Measurements from ENCODE around the gene MRPL37. TPM values are rescaled to one million over a fixed set of nuclear protein-coding genes. Genes with fewer than 3 reads are reported as not detected.
A peak's percentile ranks its signal among the peaks of the same experiment; 100 is the strongest.
"Not testable (repeated sequence)": the region's sequence is repeated elsewhere in the genome, so short reads cannot be mapped to it uniquely, and the experiment has no call there.

MRPL37 gene
- 124 and 142 TPM in 2 replicates for total RNA-seq (2014; rRNA removed; shearing (Covaris generic); ENCODE audit: low replicate concordance)

DNA sequence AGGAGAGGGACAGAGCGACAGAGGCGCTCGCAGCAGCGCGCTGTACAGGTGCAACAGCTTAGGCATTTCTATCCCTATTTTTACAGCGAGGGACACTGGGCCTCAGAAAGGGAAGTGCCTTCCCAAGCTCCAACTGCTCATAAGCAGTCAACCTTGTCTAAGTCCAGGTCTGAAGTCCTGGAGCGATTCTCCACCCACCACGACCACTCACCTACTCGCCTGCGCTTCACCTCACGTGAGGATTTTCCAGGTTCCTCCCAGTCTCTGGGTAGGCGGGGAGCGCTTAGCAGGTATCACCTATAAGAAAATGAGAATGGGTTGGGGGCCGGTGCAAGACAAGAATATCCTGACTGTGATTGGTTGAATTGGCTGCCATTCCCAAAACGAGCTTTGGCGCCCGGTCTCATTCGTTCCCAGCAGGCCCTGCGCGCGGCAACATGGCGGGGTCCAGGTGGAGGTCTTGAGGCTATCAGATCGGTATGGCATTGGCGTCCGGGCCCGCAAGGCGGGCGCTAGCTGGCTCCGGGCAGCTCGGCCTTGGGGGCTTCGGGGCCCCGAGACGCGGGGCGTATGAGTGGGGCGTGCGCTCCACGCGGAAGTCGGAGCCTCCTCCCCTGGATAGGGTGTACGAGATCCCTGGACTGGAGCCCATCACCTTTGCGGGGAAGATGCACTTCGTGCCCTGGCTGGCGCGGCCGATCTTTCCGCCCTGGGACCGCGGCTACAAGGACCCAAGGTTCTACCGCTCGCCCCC is at the start of gene MRPL37, which contains the start of gene CYB5RL:
TSS of gene MRPL37 (plus strand) at position 403 of the 754 bp plus-strand sequence. CDS start at position 480, 77 bp downstream.
TSS of gene CYB5RL (minus strand) at position 266 of the 754 bp plus-strand sequence. CDS start 4,414 bp downstream, outside the sequence.
- Histone ChIP-seq H3K9me3 (no peaks in the 10 kb centered on the region), H3K27me3 (no peaks in the 10 kb centered on the region), H3K4me3 (peak within 1 kb of the TSS; percentile 88), H3K36me3 (peaks cover 22% of the 10 kb centered on the region)
- peak; percentile 92 for DNase-seq

DNA sequence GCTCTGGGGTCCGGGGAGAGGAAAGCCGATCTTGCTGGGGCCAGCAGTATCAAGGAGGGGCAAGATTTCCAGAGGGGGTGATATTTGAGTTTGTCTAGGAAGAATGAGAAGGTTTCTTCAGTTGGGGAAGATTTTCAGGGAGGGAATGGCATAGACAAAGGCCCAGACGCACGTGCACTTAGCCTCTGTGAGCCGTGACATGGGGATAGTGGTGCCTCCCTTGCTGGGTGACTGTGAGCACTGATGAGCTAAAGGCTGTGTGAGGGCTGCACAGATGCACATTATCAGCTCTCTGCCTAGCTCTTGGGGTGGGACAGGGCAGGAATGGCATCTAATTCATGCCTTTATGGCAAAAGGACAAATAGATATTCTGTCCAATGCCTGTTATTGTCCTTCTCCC is 49.0 kb upstream of the MRPL37 start:
- no peak for DNase-seq
- Histone ChIP-seq H3K27me3 (no peaks in the 10 kb centered on the region), H3K9me3 (no peaks in the 10 kb centered on the region), H3K4me3 (no peak overlapping the region), H3K36me3 (no peaks in the 10 kb centered on the region)

DNA sequence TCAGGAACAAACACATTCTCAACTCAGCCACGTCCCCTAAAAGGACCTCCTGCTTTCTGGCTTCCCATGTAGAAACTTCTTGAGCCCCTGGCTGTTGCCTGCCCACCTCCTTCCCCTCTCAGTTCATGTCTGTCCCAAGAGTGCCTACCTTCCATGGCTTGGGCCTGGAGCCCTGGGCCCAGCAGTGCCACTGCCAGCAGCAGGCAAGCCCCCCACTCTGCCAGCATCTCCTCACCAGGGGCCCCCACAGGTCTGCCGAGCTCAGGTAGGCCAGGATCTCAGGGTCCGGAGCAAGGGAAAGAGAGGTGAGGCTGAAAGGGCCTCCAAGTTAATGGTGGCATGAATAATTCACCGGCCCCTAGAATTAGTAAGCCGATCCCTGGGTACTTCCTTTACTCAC is 47.3 kb upstream of the MRPL37 start, which contains the start of gene CDCP2:
TSS of gene CDCP2 (minus strand) at position 305 of the 400 bp plus-strand sequence. CDS start at position 227, 78 bp downstream.
- Histone ChIP-seq H3K36me3 (no peaks in the 10 kb centered on the region), H3K9me3 (no peaks in the 10 kb centered on the region), H3K4me3 (no peak within 1 kb of the TSS), H3K27me3 (no peaks in the 10 kb centered on the region)
- DNase-seq = no peak

DNA sequence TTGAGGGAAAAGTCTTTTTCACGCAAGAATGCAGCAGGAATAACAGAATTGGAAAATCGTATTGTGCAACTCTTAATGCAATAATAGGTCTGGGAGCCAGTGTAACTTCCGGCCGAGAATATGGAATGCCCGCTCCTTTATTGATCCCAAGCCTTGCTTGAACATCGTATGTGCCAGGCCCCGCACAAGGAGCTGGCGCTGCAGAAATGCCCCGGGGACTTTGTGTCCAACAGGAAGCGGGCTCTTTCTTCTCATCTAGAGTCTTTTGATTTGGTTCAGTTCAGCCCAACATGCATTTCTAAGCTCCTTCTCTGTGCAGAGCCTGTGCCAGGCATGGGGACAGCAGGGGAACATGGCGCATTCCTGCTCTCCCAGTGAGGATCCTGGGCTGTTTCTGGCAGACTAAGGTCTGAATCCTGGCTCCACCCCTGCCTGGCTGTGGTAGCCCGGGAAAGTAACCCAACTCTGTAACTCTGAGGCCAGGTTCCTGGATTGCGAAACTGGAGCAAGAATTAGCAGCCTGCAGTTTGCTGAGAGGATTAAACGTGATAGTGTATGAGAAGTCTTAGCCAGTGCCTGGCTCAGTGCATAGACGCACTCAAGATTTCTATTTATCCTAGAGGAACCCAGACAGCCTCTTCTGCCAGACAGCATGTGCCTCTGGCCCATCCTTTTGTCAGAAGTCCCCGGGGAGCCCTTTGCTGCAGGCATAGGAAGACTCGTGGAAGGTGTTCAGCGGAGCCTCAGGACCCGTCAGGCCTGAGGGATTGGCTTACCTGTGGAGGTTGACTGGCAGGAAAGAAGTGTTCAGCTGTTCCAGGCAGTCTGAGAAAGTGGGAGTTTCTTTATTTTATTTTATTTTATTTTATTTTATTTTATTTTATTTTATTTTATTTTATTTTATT is 46.2 kb upstream of the MRPL37 start:
- Histone ChIP-seq H3K36me3 (no peaks in the 10 kb centered on the region), H3K9me3 (no peaks in the 10 kb centered on the region), H3K4me3 (no peak overlapping the region), H3K27me3 (no peaks in the 10 kb centered on the region)
- peak; percentile 81 for DNase-seq

GRCh38 chr1:54156201-54156600 is 43.8 kb upstream of the MRPL37 start:
- Histone ChIP-seq H3K4me3 (no peak overlapping the region), H3K27me3 (no peaks in the 10 kb centered on the region), H3K9me3 (no peaks in the 10 kb centered on the region), H3K36me3 (no peaks in the 10 kb centered on the region)
- no peak for DNase-seq

- no peaks in the 10 kb centered on the region for H3K27me3 ChIP-seq
- no peaks in the 10 kb centered on the region for H3K9me3 ChIP-seq
- H3K4me3 ChIP-seq = no peak overlapping the region
- H3K36me3 ChIP-seq = no peaks in the 10 kb centered on the region
- DNase-seq = no peak
Observed at GRCh38 chr1:54156986-54157385, 43.0 kb upstream of the MRPL37 start.

GRCh38 chr1:54157401-54157800 is 42.6 kb upstream of the MRPL37 start:
- H3K27me3 ChIP-seq = no peaks in the 10 kb centered on the region
- no peak for DNase-seq
- no peak overlapping the region for H3K4me3 ChIP-seq
- H3K36me3 ChIP-seq = no peaks in the 10 kb centered on the region
- H3K9me3 ChIP-seq = no peaks in the 10 kb centered on the region

- Histone ChIP-seq H3K27me3 (no peaks in the 10 kb centered on the region), H3K36me3 (no peaks in the 10 kb centered on the region), H3K9me3 (no peaks in the 10 kb centered on the region), H3K4me3 (no peak overlapping the region)
- peak; percentile 92 for DNase-seq
Observed at GRCh38 chr1:54158071-54158470, 41.9 kb upstream of the MRPL37 start.

- H3K9me3 ChIP-seq = no peaks in the 10 kb centered on the region
- H3K27me3 ChIP-seq = no peaks in the 10 kb centered on the region
- no peak overlapping the region for H3K4me3 ChIP-seq
- H3K36me3 ChIP-seq = no peaks in the 10 kb centered on the region
- DNase-seq = no peak
Observed at GRCh38 chr1:54159733-54160316, 40.1 kb upstream of the MRPL37 start.

DNA sequence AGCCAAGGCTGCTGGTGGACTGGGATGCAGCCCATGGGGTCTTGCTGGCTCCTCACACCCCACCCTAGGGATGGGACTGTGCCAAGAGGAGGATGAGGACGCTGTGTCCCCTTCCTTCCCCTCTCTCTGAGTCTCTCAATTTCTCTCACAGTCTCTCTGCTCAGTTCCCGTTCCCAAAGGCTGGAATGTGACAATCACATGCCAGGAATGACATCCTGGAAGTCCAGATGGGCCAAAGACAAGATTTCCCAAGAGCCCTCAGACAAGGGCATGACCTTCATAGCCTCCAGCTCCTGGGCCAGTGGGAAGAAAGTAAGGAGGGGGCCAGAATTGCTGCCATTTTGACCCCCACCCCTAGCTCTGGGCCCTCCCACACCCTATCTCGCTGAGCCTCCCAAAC is 39.6 kb upstream of the MRPL37 start:
- H3K36me3 ChIP-seq = no peaks in the 10 kb centered on the region
- no peaks in the 10 kb centered on the region for H3K27me3 ChIP-seq
- no peak for DNase-seq
- H3K9me3 ChIP-seq = no peaks in the 10 kb centered on the region
- no peak overlapping the region for H3K4me3 ChIP-seq

- Histone ChIP-seq H3K36me3 (no peaks in the 10 kb centered on the region), H3K4me3 (no peak overlapping the region), H3K9me3 (no peaks in the 10 kb centered on the region), H3K27me3 (no peaks in the 10 kb centered on the region)
- DNase-seq = no peak
Observed at GRCh38 chr1:54161495-54162168, 38.3 kb upstream of the MRPL37 start.

DNA sequence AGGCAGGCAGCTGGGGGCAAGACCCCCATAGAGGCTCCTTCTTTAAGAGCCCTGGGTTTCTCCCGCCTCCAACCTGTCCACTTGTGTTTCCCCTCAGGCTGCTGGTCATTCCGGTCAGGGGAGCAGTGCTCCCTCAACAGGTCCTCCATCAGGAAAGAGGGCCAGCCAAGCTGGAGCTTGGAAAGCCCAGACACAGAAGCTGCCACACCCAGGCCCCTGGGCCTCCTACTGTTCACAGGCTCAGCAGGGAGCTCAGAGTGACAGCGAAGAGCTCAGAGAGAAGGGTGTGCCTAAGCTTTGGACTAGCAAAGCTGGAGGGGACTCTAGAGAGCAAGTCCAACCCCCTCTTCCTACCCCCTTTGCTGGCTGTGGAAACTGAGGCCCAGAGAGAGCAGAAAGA is 36.9 kb upstream of the MRPL37 start:
- H3K27me3 ChIP-seq = no peaks in the 10 kb centered on the region
- no peaks in the 10 kb centered on the region for H3K9me3 ChIP-seq
- DNase-seq = no peak
- no peak overlapping the region for H3K4me3 ChIP-seq
- no peaks in the 10 kb centered on the region for H3K36me3 ChIP-seq

DNA sequence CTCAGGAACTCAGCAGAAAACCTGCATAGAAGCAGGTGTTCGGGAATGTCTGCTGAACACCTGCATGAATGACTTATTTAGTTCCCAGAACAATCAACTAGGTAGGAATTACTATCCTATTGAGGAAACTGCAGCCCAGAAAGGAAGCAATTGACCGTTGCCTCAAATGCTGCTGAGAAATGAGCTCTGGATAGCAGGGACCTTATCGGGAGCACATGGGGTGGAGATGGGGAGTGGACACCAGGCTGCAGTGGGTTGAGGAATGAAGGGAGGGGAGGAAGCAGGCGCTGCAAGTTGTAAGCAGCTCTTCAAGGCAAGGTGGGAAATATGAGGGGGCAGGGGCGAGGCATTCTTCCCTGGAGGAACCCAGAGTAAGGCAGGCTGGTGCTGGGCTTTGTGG is 36.4 kb upstream of the MRPL37 start:
- Histone ChIP-seq H3K4me3 (no peak overlapping the region), H3K27me3 (no peaks in the 10 kb centered on the region), H3K9me3 (no peaks in the 10 kb centered on the region), H3K36me3 (no peaks in the 10 kb centered on the region)
- DNase-seq = no peak

- Histone ChIP-seq H3K9me3 (no peaks in the 10 kb centered on the region), H3K4me3 (no peak overlapping the region), H3K36me3 (no peaks in the 10 kb centered on the region), H3K27me3 (no peaks in the 10 kb centered on the region)
- DNase-seq = no peak
Observed at GRCh38 chr1:54165146-54165545, 34.8 kb upstream of the MRPL37 start.

DNA sequence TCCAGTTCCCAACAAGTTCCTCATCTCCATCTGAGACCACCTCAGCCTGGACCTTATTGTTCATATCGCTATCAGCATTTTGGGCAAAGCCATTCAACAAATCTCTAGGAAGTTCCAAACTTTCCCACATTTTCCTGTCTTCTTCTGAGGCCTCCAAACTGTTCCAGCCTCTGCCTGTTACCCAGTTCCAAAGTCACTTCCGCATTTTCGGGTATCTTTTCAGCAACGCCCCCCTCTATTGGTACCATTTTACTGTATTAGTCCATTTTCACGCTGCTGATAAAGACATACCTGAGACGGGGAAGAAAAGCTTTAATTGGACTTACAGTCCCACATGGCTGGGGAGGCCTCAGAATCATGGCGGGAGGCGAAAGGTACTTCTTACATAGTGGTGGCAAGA is 33.6 kb upstream of the MRPL37 start:
- not testable (repeated sequence) for H3K36me3 ChIP-seq, H3K4me3 ChIP-seq, DNase-seq, H3K27me3 ChIP-seq, H3K9me3 ChIP-seq

DNA sequence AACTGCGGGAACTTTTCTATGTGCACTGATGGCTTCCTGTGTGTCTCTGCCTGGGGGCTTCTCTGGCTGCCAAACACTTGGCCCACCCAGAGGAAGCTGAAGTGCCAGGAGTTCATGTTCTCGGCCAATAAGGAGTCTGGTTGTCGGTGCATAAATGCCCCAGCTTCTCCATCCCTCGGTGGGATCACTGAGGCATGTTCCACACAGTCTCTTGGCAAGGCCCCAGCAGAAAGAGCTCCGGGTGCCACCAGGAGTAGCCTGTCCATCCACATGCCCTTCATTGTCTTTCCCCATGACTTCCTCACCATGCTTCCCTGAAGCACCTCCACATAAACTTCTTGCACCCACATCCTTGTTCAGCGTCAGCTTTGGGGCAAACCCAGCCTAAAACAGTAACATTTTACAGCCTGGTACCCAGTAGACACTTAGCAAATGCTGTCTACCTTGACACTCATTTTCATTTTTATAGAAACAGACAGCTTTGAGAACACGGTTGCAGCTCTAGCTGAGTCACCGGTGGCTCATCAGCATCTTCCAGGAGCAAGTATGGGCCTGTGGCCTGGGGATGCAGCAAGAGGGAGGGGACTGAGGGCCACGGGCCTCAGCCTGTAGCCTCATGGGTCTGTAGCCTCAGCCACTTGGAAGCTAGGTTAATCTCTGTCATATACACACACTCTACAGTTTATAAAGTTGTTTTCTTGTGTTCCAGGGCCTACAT is 32.4 kb upstream of the MRPL37 start:
- DNase-seq = peak; percentile 66
- Histone ChIP-seq H3K36me3 (no peaks in the 10 kb centered on the region), H3K27me3 (no peaks in the 10 kb centered on the region), H3K4me3 (no peak overlapping the region), H3K9me3 (no peaks in the 10 kb centered on the region)
